ENCODE results near the gene EFTUD2.

The EFTUD2 gene

DNA sequence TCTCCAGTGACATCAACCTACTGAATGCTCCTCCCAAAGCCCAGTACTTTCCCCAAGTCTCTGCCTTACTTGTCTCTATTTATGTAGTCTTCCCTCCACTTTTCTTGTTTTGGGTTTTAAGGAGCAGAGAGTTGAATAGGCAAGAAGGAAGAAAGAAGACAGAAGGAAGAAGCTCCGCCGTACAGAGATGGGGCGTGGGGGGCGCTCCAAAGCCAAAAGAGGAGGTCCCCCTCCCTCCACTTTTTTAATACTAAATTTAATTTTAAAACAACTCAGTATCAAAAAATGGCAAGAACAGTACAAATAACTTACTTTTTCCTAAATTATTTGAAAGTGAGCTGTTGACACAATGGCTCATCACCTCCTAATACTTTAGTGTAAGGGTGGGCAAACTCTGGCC, 4.6 kb downstream of the EFTUD2 start:
- no peak for ATAC-seq
- TF ChIP-seq, protein P1, sequence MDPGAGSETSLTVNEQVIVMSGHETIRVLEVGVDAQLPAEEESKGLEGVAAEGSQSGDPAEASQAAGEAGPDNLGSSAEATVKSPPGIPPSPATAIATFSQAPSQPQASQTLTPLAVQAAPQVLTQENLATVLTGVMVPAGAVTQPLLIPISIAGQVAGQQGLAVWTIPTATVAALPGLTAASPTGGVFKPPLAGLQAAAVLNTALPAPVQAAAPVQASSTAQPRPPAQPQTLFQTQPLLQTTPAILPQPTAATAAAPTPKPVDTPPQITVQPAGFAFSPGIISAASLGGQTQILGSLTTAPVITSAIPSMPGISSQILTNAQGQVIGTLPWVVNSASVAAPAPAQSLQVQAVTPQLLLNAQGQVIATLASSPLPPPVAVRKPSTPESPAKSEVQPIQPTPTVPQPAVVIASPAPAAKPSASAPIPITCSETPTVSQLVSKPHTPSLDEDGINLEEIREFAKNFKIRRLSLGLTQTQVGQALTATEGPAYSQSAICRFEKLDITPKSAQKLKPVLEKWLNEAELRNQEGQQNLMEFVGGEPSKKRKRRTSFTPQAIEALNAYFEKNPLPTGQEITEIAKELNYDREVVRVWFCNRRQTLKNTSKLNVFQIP (CRISPR knock-in tag; IDR thresholded peaks at IDR 0.05; ENCODE audit: borderline replicate concordance, low read depth) = no peak
- TF ChIP-seq, protein P2, sequence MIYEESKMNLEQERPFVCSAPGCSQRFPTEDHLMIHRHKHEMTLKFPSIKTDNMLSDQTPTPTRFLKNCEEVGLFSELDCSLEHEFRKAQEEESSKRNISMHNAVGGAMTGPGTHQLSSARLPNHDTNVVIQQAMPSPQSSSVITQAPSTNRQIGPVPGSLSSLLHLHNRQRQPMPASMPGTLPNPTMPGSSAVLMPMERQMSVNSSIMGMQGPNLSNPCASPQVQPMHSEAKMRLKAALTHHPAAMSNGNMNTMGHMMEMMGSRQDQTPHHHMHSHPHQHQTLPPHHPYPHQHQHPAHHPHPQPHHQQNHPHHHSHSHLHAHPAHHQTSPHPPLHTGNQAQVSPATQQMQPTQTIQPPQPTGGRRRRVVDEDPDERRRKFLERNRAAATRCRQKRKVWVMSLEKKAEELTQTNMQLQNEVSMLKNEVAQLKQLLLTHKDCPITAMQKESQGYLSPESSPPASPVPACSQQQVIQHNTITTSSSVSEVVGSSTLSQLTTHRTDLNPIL (CRISPR knock-in tag; IDR thresholded peaks at IDR 0.05; ENCODE audit: low read depth) = no peak
- TF ChIP-seq ZNF70 (CRISPR knock-in tag; IDR thresholded peaks at IDR 0.05) (no peak), ESRRG (CRISPR knock-in tag; IDR thresholded peaks at IDR 0.05) (no peak), ISL1 (CRISPR knock-in tag; IDR thresholded peaks at IDR 0.05) (no peak)

DNA sequence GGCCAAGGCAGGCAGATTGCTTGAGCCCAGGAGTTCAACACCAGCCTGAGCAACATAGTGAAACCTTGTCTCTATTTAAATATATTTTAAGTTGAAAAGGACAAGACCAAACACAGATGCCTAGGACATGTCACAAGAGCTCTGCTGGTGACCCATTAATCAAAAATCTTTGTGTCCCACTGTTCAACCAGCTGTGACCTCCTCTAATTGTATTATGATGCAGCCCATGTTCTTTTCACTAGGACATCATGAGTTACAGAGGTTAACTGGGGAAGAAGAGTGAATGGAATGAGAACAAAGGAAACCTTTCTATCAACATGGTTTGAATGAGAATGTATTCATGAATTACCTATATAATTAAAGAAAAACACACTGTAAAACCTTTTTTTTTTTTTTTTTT, 7.0 kb downstream of the EFTUD2 start:
- no peak for ATAC-seq
- TF ChIP-seq ZNF70 (CRISPR knock-in tag; IDR thresholded peaks at IDR 0.05) (no peak), BACH2 (CRISPR knock-in tag; IDR thresholded peaks at IDR 0.05; ENCODE audit: borderline replicate concordance) (no peak), ZFP30 (CRISPR knock-in tag; IDR thresholded peaks at IDR 0.05) (no peak), RARB (CRISPR knock-in tag; IDR thresholded peaks at IDR 0.05) (no peak), ARNTL (CRISPR knock-in tag; IDR thresholded peaks at IDR 0.05; ENCODE audit: borderline replicate concordance, low read depth) (no peak), ZFP3 (CRISPR knock-in tag; IDR thresholded peaks at IDR 0.05) (no peak), SNAI2 (CRISPR knock-in tag; IDR thresholded peaks at IDR 0.05) (no peak), CSDC2 (CRISPR knock-in tag; IDR thresholded peaks at IDR 0.05) (no peak), GLIS3 (CRISPR knock-in tag; IDR thresholded peaks at IDR 0.05) (no peak), TCF4 (CRISPR knock-in tag; IDR thresholded peaks at IDR 0.05; ENCODE audit: borderline replicate concordance) (no peak), ZC3H10 (CRISPR knock-in tag; IDR thresholded peaks at IDR 0.05) (no peak), ZNF565 (CRISPR knock-in tag; conservative IDR thresholded peaks at IDR 0.05; ENCODE audit: low read depth) (no peak), ZNF8 (CRISPR knock-in tag; IDR thresholded peaks at IDR 0.05) (no peak), PPARA (CRISPR knock-in tag; IDR thresholded peaks at IDR 0.05; ENCODE audit: borderline replicate concordance) (no peak), TOX (CRISPR knock-in tag; IDR thresholded peaks at IDR 0.05; ENCODE audit: borderline replicate concordance) (no peak)
- TF ChIP-seq, protein P2 (CRISPR knock-in tag; IDR thresholded peaks at IDR 0.05; ENCODE audit: low read depth) = no peak
- TF ChIP-seq, protein P3, sequence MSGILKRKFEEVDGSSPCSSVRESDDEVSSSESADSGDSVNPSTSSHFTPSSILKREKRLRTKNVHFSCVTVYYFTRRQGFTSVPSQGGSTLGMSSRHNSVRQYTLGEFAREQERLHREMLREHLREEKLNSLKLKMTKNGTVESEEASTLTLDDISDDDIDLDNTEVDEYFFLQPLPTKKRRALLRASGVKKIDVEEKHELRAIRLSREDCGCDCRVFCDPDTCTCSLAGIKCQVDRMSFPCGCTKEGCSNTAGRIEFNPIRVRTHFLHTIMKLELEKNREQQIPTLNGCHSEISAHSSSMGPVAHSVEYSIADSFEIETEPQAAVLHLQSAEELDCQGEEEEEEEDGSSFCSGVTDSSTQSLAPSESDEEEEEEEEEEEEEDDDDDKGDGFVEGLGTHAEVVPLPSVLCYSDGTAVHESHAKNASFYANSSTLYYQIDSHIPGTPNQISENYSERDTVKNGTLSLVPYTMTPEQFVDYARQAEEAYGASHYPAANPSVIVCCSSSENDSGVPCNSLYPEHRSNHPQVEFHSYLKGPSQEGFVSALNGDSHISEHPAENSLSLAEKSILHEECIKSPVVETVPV (CRISPR knock-in tag; IDR thresholded peaks at IDR 0.05) = no peak
- TF ChIP-seq, protein P1 (CRISPR knock-in tag; IDR thresholded peaks at IDR 0.05; ENCODE audit: borderline replicate concordance, low read depth) = no peak
- TF ChIP-seq, protein P4, sequence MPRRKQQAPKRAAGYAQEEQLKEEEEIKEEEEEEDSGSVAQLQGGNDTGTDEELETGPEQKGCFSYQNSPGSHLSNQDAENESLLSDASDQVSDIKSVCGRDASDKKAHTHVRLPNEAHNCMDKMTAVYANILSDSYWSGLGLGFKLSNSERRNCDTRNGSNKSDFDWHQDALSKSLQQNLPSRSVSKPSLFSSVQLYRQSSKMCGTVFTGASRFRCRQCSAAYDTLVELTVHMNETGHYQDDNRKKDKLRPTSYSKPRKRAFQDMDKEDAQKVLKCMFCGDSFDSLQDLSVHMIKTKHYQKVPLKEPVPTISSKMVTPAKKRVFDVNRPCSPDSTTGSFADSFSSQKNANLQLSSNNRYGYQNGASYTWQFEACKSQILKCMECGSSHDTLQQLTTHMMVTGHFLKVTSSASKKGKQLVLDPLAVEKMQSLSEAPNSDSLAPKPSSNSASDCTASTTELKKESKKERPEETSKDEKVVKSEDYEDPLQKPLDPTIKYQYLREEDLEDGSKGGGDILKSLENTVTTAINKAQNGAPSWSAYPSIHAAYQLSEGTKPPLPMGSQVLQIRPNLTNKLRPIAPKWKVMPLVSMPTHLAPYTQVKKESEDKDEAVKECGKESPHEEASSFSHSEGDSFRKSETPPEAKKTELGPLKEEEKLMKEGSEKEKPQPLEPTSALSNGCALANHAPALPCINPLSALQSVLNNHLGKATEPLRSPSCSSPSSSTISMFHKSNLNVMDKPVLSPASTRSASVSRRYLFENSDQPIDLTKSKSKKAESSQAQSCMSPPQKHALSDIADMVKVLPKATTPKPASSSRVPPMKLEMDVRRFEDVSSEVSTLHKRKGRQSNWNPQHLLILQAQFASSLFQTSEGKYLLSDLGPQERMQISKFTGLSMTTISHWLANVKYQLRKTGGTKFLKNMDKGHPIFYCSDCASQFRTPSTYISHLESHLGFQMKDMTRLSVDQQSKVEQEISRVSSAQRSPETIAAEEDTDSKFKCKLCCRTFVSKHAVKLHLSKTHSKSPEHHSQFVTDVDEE (CRISPR knock-in tag; IDR thresholded peaks at IDR 0.05) = no peak
- TF ChIP-seq, protein P5, sequence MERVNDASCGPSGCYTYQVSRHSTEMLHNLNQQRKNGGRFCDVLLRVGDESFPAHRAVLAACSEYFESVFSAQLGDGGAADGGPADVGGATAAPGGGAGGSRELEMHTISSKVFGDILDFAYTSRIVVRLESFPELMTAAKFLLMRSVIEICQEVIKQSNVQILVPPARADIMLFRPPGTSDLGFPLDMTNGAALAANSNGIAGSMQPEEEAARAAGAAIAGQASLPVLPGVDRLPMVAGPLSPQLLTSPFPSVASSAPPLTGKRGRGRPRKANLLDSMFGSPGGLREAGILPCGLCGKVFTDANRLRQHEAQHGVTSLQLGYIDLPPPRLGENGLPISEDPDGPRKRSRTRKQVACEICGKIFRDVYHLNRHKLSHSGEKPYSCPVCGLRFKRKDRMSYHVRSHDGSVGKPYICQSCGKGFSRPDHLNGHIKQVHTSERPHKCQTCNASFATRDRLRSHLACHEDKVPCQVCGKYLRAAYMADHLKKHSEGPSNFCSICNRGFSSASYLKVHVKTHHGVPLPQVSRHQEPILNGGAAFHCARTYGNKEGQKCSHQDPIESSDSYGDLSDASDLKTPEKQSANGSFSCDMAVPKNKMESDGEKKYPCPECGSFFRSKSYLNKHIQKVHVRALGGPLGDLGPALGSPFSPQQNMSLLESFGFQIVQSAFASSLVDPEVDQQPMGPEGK (CRISPR knock-in tag; IDR thresholded peaks at IDR 0.05; ENCODE audit: borderline replicate concordance) = no peak

Data from SK-N-SH treated with all-trans-retinoic acid at 6 μM for 48 hours (cell line).